IPS DF 4.7 (cell line): Measurements from ENCODE around the gene FAT1.

Experiments used
- DNase-seq: peaks from one replicate; pipeline ENCODE4 v3.0.0-alpha.2; 2013; ENCODE audit warnings: low spot score; ENCODE audit errors: extremely low read depth

The FAT1 gene

DNA sequence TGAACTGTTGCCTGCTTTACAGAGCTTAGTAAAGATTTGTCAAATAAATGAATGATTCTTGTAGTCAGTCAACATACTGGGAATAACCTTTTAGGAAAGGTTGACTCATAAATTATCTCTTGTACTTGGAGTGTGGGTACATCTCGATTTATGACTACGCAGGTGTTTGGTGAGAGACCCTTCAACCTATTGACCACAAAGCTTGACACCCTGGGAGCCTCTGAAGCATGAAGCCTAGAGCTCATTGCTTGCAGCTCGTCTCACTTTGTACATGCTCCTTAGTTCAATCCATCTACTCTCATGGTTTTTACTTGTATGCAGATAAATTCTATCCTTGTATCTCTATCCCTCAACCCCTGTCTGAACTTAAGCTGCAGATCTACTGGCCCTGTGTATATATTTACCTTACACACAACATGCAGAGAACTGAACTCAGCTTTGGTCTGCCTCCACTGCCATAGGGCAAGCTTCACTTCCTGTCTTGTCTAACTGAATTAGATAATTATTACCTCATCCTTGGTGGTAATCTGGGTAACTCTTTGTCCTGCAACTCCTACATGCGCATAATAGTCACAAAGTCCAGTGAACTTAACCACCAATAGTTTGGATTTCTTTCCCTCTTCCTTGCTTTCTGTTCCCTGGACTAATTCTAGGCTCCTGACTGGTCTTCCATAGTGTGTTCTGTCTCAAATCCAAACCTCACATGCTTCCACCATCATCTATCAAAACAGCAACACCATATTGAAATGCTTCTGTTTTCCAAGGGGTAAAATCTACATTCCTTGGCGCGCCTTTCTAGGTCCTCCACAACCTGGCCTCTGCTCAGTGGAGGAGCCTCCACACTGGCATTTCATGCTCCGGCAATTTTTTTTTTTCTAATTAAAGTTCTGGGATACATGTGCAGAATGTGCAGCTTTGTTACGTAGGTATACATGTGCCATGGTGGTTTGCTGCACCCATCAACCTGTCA, 32.2 kb upstream of the FAT1 start:
- DNase-seq, result no peak

GRCh38 chr4:186754976-186755375, 31.3 kb upstream of the FAT1 start:
- no peak for DNase-seq

DNA sequence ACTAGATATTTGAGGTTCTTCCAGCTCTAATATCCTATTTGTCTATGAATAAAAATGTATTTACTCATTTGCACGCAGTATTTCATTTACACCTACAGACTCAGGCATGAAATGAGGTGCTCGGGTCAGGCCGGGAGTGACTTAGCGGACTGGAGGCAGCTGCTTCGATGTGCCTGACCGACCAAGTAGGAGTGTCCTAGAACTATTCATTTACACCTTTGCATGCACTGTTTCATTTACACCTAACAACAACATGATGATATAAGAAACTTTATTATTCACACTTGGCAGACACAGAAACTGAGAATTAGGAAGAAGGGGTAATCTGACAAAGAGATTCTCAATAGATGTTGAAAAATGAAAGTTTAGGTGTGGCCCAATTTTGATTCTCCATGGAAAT, 28.7 kb upstream of the FAT1 start:
- DNase-seq, result no peak

DNA sequence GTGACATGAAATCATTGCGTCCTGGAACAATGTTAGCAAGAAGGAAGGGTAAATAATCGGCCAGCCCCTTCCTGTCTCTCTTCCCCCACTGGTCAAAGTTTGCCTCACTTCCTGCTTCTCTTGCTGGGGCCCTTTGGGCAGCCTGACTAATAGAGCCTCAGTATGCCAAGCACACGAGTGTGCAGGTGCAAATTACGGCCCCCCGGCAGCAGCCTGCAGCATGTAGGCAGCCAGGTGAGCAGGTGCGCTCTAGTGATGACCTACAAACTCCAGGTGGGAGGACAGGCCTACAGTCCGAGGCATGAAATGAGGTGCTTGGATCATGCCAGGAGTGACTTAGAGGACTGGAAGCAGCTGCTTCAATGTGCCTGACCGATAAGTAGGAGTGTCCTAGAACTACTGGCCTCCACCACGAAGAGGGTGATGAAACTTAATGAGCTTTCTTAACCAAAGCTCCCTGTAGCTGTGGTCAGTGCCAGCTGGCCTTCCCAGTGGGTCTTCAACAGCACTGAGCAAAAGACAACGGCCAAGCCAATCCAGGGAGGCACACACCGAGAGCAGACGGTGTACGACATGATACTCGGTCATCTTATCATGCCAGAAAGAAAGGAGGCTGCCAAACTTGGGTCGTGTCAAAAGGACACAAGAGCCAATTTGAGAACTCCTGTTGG, 26.1 kb upstream of the FAT1 start:
- no peak for DNase-seq

DNA sequence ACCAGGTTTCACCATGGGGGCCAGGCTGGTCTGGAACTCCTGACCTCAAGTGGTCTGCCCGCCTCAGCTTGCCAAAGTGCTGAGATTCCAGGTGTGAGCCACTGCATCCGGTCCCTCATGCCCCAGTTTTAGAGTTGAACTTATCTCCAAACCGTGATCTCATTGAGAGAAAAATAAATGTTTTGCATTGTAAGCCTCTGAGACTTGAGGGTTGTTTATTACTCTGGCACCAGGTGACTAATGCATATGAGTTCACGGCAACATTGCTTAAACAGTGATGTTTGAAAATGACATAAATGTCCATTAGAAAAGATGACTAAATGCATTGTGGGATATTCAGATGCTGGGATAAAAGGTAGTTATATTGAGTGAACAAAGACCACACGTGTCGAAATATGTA, 22.9 kb upstream of the FAT1 start:
- no peak for DNase-seq

GRCh38 chr4:186743261-186743660, 19.6 kb upstream of the FAT1 start:
- no peak for DNase-seq

DNA sequence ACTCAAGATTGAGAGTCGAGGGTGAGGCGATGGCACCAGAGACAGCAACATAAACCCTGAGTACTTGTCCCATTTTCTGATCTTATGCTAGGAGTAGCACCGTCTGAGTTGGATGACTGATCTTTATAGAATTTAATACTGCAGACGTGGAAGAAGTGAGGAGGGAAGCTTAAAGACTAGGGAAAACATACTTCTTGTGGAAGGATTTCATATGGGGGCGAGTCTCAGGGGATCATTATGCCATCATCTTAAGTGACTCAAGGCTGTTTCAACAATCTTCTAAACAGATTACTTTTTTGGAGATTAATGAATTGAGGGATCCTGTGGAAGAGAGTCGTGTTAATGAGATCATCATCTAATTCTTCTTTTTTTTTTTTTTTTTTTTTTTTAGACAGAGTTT, 17.2 kb upstream of the FAT1 start:
- no peak for DNase-seq

- DNase-seq, result no peak
These were observed 16.3 kb upstream of the FAT1 start for GRCh38 chr4:186739802-186740434.

DNA sequence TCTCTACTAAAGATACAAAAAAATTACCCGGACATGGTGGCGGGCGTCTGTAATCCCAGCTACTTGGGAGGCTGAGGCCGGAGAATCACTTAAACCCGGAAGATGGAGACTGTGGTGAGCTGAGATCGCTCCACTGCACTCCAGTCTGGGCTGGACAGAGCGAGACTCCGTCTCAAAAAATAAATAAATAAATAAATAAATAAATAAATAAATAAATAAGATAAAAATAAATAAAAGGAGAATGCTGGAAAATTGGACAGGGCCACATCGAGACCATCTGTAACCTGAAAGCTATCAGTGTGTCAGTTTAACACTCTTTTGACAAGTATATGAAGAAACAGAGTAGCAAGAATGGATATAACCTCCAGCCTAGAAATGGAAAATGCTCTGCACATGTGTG, 15.7 kb upstream of the FAT1 start:
- DNase-seq, result no peak

DNA sequence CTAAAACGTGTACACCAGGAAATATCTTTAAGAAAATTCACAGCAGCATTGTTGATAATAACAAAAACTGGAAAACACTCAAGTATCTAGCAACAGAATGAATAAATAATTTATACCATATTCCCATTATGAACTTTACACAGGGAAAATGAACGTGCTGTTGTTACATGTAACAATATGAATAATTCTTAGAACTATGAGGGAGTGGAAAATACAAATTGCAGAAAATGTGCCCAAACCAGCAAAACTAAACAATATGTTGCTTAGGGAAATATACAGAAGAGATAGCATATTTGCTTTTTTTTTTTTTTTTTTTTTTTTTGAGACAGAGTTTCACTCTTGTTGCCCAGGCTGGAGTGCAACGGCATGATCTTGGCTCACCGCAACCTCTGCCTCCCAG, 14.8 kb upstream of the FAT1 start:
- no peak for DNase-seq

DNA sequence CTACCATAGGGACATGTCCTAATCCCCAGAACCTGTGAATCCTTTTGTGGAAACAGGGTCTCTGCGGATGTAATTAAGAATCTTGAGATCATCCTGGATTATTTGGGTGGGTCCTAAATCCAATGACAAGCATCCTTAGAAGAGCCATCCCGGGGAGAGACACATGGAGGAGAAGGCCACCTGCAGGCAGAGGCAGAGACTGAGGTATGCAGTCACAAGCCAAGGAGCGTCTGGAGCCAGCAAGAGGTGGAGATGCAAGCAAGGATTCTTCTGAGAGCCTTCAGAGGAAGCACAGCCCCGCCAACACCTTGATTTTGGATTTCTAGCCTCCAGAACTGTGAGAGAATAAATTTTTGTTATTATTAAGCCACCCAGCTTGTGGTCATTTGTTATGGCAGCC, 13.8 kb upstream of the FAT1 start:
- DNase-seq, result no peak

GRCh38 chr4:186736466-186736865, 12.8 kb upstream of the FAT1 start:
- no peak for DNase-seq

- no peak for DNase-seq
These were observed 10.6 kb upstream of the FAT1 start for GRCh38 chr4:186734251-186734650.

GRCh38 chr4:186733778-186734177, 10.1 kb upstream of the FAT1 start:
- no peak for DNase-seq

DNA sequence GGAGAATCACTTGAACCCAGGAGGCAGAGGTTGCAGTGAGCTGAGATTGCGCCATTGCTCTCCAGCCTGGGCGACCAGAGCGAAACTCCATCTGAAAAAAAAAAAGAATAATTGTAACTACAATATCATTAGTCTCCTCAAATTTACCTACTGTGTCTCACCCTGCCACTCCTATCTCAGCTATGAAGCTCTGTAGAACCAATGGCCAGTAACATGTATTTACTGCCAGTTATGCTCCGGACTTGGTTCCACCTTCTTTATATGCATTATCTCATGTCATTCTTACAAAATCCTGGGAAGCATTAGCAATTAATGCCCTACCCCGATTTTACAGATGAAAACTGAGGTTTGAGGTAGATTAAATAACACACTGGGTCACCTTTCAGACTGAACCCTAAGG, 7.0 kb upstream of the FAT1 start:
- DNase-seq, result no peak

DNA sequence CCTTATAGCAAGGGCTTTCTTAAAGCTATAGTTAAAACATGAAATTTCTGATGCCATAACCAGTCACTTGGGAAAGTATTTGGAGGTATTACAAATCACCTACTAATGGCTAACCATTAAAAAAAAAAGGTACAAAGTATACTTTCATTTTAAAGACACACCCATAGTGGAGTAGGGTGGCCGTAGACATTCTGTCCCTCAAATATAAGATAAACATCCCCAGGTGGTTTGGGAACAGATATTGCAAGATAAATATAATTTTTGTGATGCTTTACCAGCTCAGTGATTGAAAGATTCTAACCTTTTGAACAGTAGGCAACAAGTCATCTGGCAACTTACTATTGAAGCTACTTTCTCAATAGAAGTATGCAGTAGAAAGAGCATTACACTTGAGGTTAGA, 6.2 kb upstream of the FAT1 start:
- no peak for DNase-seq

DNA sequence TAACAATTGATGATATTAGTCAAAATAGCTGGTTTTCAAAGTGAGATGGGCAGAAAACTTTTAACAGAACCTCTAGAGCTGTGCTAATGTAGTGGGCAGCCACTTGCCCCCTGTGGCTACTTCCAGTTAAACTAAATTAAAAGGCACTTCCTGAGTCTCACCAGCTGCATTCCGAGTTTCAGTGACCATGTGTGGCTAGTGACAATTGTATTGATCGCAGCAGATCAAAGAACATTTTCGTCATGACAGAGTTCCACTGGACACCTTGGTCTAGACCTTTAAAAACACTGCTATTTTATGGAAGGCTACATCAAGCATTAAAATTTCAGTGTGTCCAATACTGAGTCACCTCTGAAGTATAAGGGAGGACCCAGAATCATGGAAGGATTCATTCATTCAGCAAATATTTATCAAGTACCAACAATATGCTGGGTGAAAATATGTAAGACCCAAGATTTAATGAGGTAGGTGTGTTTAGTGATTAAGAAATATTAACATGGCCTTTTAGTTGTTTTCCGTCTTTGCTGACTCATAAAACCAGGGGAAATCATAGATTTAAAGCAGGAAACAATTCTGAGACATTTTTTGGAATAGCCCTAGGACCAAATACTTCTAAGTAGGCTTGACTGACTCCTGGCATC, 5.1 kb upstream of the FAT1 start:
- DNase-seq, result no peak

- DNase-seq, result no peak
These were observed 4.4 kb upstream of the FAT1 start for GRCh38 chr4:186727977-186728519.

DNA sequence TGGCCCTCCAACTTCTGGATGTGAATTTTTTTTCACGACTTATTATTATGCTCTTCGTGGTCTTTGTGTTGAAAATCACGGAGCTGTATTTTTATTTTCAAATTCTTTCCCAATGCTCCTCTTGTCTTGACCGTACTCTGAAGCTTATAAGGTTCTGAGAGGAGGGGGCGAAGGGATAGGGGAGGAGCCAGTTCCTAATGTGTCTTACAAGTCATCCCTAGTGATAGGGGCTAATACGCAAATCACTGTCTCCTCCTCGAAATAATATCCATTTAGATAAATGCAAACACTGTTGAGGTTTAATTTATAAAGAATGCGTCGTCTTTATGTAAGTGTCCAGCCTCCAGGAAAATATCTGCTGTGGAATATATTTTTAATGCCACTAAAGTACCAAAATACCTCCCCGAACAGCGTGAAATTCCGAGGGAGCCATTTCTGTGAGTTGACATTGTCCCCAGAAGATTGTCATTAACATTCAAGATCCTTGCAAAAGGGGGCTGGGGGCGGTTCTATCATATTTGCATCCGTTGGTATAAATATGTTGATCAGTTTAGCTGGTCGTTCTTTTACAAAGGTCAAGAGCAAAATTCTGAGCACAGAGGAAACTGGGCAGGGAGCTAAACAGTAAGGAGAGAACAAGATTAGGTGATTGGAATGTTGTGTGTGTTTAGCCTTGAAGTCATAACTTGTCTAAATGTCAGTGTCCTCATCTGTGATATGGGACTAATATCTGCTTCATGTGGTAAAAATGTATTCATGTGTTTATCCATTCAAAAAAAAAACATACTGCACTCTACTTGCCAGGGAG, 3.7 kb upstream of the FAT1 start:
- DNase-seq, result no peak

DNA sequence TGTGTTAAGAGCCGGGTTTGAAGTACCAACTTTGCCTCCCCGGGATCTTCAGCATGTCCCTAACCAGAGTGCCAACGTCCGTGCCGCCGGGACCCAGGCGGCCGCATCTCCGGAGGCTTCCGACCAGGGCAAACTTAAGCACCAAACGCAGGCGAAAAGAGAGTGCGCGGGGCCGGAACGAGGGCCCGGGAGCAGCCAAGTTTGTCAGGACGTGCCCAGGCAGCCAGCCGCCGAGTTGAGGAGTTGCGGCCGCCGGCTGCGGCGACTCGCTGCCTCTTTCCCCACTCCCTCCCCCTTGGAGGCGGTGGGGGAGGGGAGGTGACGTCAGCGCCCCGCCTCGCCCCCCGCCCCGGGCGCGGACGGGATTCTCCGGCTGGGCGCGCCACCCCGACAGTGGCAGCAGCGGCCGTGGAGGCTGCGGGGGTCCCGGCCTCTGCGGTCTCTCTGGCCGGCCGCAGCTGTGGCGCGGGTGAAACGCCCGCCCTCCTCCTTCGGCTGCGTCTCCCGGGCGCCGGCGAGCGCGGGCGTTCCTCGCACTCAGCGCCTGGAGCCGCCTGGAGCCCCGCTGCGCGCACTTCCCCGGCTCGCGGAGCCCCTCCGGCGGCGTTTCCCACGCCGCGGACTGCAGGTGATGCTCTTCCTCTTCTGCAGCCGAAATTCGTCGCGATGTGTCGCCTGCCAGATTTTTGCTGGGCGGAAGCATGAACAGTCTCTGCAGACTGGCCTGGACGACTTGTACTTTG, 2.9 kb upstream of the FAT1 start:
- DNase-seq, result no peak
